Breast epithelium (tissue), 4 donors: ENCODE results near the gene NRXN3. TPM values are rescaled to one million over a fixed set of nuclear protein-coding genes. Genes with fewer than 3 reads are reported as not detected.

Experiments
- DNase-seq, 2 donors: peaks; one replicate each; pipeline ENCODE4 v3.0.0-alpha.2; 2019; ENCODE audit warnings: low spot score in 2 of 2
- H3K27ac ChIP-seq, 2 donors: fragments of 200-600 bp; sonication (generic) in 1 of 2; one replicate each; pipeline ENCODE4 v1.5.1; 2016 to 2019; ENCODE audit warnings: mild to moderate bottlenecking in 1 of 2
- H3K27me3 ChIP-seq, 2 donors: fragments of 200-600 bp; sonication (generic) in 1 of 2; one replicate each; pipeline versions ENCODE4 v1.5.1 to v1.6.0; 2017 to 2019; ENCODE audit warnings: control low read depth in 1 of 2, mild to moderate bottlenecking in 1 of 2
- H3K36me3 ChIP-seq: fragments of 200-600 bp; one replicate; pipeline ENCODE4 v1.5.1; 2019
- H3K4me1 ChIP-seq, 2 donors: fragments of 200-600 bp; sonication (generic); one replicate each; pipeline ENCODE4 v1.5.1; 2016 to 2019; ENCODE audit warnings: control low read depth in 1 of 2
- H3K4me3 ChIP-seq, 3 donors: fragments of 200-600 bp; sonication (generic); 1 replicate in 2 of 3; 2 replicates in 1 of 3; pipeline ENCODE4 v1.5.1; 2016 to 2019; ENCODE audit warnings: mild to moderate bottlenecking in 3 of 3, moderate library complexity in 2 of 3
- H3K9me3 ChIP-seq, 2 donors: fragments of 200-600 bp; sonication (generic) in 1 of 2; one replicate each; pipeline ENCODE4 v1.5.1; 2016 to 2019; ENCODE audit warnings: control low read depth in 1 of 2
- CTCF ChIP-seq, 3 donors: fragments of 450-650 bp; IDR thresholded peaks; one replicate each; pipeline ENCODE4 v1.5.1; 2016 to 2017; ENCODE audit warnings: antibody characterized with exemption in 3 of 3, mild to moderate bottlenecking in 3 of 3, moderate library complexity in 3 of 3
- POLR2A ChIP-seq: fragments of 450-650 bp; IDR thresholded peaks from one replicate; pipeline ENCODE4 v1.6.1; 2016; ENCODE audit warnings: antibody characterized with exemption, mild to moderate bottlenecking, moderate library complexity
- POLR2AphosphoS5 ChIP-seq, 3 donors: sonication (generic); formaldehyde crosslinking; IDR thresholded peaks; one replicate each; pipeline ENCODE4 v1.6.1; 2017; ENCODE audit warnings: antibody characterized with exemption in 3 of 3
- intact Hi-C: fragments of 100-400 bp; cut with DNase I; formaldehyde crosslinking; loops from one replicate; pipeline ENCODE4 v1.15.1; 2023; ENCODE audit warnings: low total_unique reads
- total RNA-seq, 3 donors: library from RNA; depleted of rRNA; stranded (reverse); fragments of >200 nt; gene quantifications; one replicate each; pipeline ENCODE4 v1.1.0, GENCODE V29; 2016

Gene NRXN3
- total RNA-seq, 3 donors from 2014 or later, result 2.9 to 3.6 (median 3.5) TPM

DNA sequence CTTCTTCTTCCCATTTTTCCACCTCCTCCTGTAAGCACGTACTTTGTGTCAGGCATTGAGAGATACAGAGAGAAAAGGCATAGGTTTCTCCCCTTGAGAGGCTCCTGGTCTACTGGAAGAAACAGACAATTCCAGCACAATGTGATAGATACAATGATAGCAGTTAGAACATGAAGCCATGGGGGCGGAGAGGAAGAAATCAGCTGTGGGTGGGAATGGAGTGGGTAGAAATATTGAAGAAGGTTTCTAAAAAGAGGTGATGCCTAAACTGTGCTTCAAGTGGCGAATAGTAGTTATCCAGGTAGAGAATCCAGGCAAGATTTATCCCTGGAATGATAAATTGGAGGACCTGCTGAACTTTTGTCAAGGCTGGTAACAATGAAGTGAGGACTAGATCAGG, 528.8 kb downstream of the NRXN3 start:
- H3K4me1 ChIP-seq, result no peaks in the 10 kb centered on the region
- no peak overlapping the region for H3K4me3 ChIP-seq
- DNase-seq, result no peak
- intact Hi-C loops, result no loop called here
- no peaks in the 10 kb centered on the region for H3K9me3 ChIP-seq
- no peak overlapping the region for H3K27ac ChIP-seq
- H3K27me3 ChIP-seq, result no peaks in the 10 kb centered on the region
- no peak for TF ChIP-seq CTCF (IDR thresholded peaks at IDR 0.05)
- TF ChIP-seq POLR2A, result no peak
- TF ChIP-seq POLR2AphosphoS5 (IDR thresholded peaks at IDR 0.05), result no peak
- H3K36me3 ChIP-seq, result no peaks in the 10 kb centered on the region

- Histone ChIP-seq H3K4me3 (no peak overlapping the region), H3K27me3 (no peaks in the 10 kb centered on the region), H3K36me3 (no peaks in the 10 kb centered on the region), H3K27ac (no peak overlapping the region), H3K4me1 (no peaks in the 10 kb centered on the region), H3K9me3 (no peaks in the 10 kb centered on the region)
- DNase-seq, result no peak
- intact Hi-C loops, result no loop called here
- TF ChIP-seq POLR2AphosphoS5 (IDR thresholded peaks at IDR 0.05), result no peak
Observed at GRCh38 chr14:78700236-78700635, 530.1 kb downstream of the NRXN3 start.

GRCh38 chr14:78701246-78701645, 531.1 kb downstream of the NRXN3 start:
- H3K9me3 ChIP-seq, result no peaks in the 10 kb centered on the region
- no peaks in the 10 kb centered on the region for H3K36me3 ChIP-seq
- no peak for DNase-seq
- H3K27me3 ChIP-seq, result no peaks in the 10 kb centered on the region
- intact Hi-C loops, result no loop called here
- H3K4me3 ChIP-seq, result no peak overlapping the region
- no peak overlapping the region for H3K27ac ChIP-seq
- TF ChIP-seq POLR2A, result no peak
- no peak for TF ChIP-seq CTCF (IDR thresholded peaks at IDR 0.05)
- TF ChIP-seq POLR2AphosphoS5 (IDR thresholded peaks at IDR 0.05), result no peak
- no peaks in the 10 kb centered on the region for H3K4me1 ChIP-seq

DNA sequence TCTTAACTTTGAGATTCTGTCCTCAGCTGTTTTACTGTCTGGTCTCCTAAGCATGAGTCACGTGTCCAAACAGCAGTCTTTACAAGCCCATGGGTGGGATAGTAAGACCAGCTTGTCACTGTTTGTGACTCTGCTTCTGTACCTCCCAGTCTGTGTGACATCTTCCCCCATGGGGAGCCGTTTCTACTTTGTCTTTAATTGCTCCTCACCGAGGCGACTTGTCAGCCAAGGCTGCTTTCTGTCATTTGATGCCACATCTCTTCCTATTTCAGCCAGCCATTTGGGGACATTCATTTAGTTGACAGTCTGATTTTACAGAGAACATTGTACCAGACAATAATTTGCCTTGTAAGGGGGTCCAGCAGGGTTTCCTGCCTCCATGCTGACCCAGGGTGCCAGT, 534.8 kb downstream of the NRXN3 start:
- no peaks in the 10 kb centered on the region for H3K4me1 ChIP-seq
- TF ChIP-seq POLR2AphosphoS5 (IDR thresholded peaks at IDR 0.05) (no peak), CTCF (IDR thresholded peaks at IDR 0.05) (no peak), POLR2A (no peak)
- H3K36me3 ChIP-seq, result no peaks in the 10 kb centered on the region
- intact Hi-C loops, result no loop called here
- H3K9me3 ChIP-seq, result no peaks in the 10 kb centered on the region
- H3K27me3 ChIP-seq, result no peaks in the 10 kb centered on the region
- no peak for DNase-seq
- no peak overlapping the region for H3K27ac ChIP-seq
- H3K4me3 ChIP-seq, result no peak overlapping the region

DNA sequence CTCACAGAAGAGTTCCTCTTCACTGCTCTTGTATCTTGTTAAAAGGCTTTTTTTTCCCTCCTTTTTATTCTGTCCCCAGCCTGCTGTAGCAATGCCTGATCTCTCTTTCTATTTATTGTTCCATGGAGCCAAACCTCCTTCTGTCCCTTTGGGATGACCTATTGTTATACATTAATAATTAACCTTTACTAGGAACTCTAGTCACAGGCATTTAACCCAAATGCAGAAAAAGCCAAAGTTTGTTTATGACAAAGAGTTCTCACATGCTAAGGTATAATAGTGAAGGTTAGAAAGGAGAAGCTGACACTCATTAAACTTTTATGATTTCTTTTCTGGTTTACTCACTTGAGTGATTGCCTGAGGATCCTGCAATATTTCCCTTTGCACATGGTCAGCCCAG, 535.8 kb downstream of the NRXN3 start:
- Histone ChIP-seq H3K27ac (no peak overlapping the region), H3K36me3 (no peaks in the 10 kb centered on the region), H3K4me1 (no peaks in the 10 kb centered on the region), H3K4me3 (no peak overlapping the region), H3K9me3 (no peaks in the 10 kb centered on the region), H3K27me3 (no peaks in the 10 kb centered on the region)
- intact Hi-C loops, result no loop called here
- no peak for DNase-seq
- TF ChIP-seq POLR2AphosphoS5 (IDR thresholded peaks at IDR 0.05) (no peak), CTCF (IDR thresholded peaks at IDR 0.05) (no peak), POLR2A (no peak)
